Breast epithelium (tissue), 4 donors: ENCODE results near the gene TRPV4. TPM values are rescaled to one million over a fixed set of nuclear protein-coding genes. Genes with fewer than 3 reads are reported as not detected.

Experiments used
- DNase-seq, 2 donors: peaks; one replicate each; pipeline ENCODE4 v3.0.0-alpha.2; 2019; ENCODE audit warnings: low spot score in 2 of 2
- H3K27ac ChIP-seq, 2 donors: fragments of 200-600 bp; sonication (generic) in 1 of 2; one replicate each; pipeline ENCODE4 v1.5.1; 2016 to 2019; ENCODE audit warnings: mild to moderate bottlenecking in 1 of 2
- H3K27me3 ChIP-seq, 2 donors: fragments of 200-600 bp; sonication (generic) in 1 of 2; one replicate each; pipeline versions ENCODE4 v1.5.1 to v1.6.0; 2017 to 2019; ENCODE audit warnings: control low read depth in 1 of 2, mild to moderate bottlenecking in 1 of 2
- H3K36me3 ChIP-seq: fragments of 200-600 bp; one replicate; pipeline ENCODE4 v1.5.1; 2019
- H3K4me1 ChIP-seq, 2 donors: fragments of 200-600 bp; sonication (generic); one replicate each; pipeline ENCODE4 v1.5.1; 2016 to 2019; ENCODE audit warnings: control low read depth in 1 of 2
- H3K4me3 ChIP-seq, 3 donors: fragments of 200-600 bp; sonication (generic); 1 replicate in 2 of 3; 2 replicates in 1 of 3; pipeline ENCODE4 v1.5.1; 2016 to 2019; ENCODE audit warnings: mild to moderate bottlenecking in 3 of 3, moderate library complexity in 2 of 3
- H3K9me3 ChIP-seq, 2 donors: fragments of 200-600 bp; sonication (generic) in 1 of 2; one replicate each; pipeline ENCODE4 v1.5.1; 2016 to 2019; ENCODE audit warnings: control low read depth in 1 of 2
- POLR2A ChIP-seq: fragments of 450-650 bp; IDR thresholded peaks from one replicate; pipeline ENCODE4 v1.6.1; 2016; ENCODE audit warnings: antibody characterized with exemption, mild to moderate bottlenecking, moderate library complexity
- POLR2AphosphoS5 ChIP-seq, 3 donors: sonication (generic); formaldehyde crosslinking; IDR thresholded peaks; one replicate each; pipeline ENCODE4 v1.6.1; 2017; ENCODE audit warnings: antibody characterized with exemption in 3 of 3
- intact Hi-C: fragments of 100-400 bp; cut with DNase I; formaldehyde crosslinking; loops from one replicate; pipeline ENCODE4 v1.15.1; 2023; ENCODE audit warnings: low total_unique reads
- total RNA-seq, 3 donors: library from RNA; depleted of rRNA; stranded (reverse); fragments of >200 nt; gene quantifications; one replicate each; pipeline ENCODE4 v1.1.0, GENCODE V29; 2016
- TF ChIP-seq, protein P1 (sequence below), 3 donors: fragments of 450-650 bp; IDR thresholded peaks; one replicate each; pipeline ENCODE4 v1.5.1; 2016 to 2017; ENCODE audit warnings: antibody characterized with exemption in 3 of 3, mild to moderate bottlenecking in 3 of 3, moderate library complexity in 3 of 3

The TRPV4 gene
- total RNA-seq, 3 donors from 2014 or later, result 0.64 to 6.4 (median 2.0) TPM

GRCh38 chr12:109738878-109739665, 94.1 kb downstream of the TRPV4 start:
- Histone ChIP-seq H3K9me3 (no peaks in the 10 kb centered on the region), H3K36me3 (no peaks in the 10 kb centered on the region), H3K4me3 (no peak overlapping the region), H3K4me1 (no peaks in the 10 kb centered on the region), H3K27ac (no peak overlapping the region), H3K27me3 (no peaks in the 10 kb centered on the region)
- peak in 1 of 2 donors; percentile 24 for DNase-seq
- TF ChIP-seq POLR2A (no peak), POLR2AphosphoS5 (IDR thresholded peaks at IDR 0.05) (no peak)
- TF ChIP-seq, protein P1, sequence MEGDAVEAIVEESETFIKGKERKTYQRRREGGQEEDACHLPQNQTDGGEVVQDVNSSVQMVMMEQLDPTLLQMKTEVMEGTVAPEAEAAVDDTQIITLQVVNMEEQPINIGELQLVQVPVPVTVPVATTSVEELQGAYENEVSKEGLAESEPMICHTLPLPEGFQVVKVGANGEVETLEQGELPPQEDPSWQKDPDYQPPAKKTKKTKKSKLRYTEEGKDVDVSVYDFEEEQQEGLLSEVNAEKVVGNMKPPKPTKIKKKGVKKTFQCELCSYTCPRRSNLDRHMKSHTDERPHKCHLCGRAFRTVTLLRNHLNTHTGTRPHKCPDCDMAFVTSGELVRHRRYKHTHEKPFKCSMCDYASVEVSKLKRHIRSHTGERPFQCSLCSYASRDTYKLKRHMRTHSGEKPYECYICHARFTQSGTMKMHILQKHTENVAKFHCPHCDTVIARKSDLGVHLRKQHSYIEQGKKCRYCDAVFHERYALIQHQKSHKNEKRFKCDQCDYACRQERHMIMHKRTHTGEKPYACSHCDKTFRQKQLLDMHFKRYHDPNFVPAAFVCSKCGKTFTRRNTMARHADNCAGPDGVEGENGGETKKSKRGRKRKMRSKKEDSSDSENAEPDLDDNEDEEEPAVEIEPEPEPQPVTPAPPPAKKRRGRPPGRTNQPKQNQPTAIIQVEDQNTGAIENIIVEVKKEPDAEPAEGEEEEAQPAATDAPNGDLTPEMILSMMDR (IDR thresholded peaks at IDR 0.05), result no peak
- intact Hi-C loops, result no loop called here

DNA sequence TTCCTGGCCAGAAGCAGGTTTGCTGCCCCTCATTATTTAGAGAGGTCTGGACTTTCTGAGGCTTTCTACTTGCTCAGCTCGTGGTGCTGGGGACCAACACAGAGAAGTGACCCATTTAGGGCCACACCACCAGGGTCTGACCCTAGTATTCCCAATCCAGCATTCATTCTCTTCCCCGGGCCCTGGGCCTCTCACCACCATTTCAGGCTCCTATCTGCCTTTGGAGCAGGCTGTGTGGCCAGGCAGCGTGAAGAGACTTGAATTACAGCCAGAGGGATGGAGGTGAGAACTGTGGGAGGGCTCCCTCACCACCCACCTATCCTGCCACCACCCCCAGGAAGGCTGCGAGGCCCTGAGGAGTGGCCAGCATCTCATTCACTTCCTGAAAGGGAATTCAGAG, 95.0 kb downstream of the TRPV4 start:
- TF ChIP-seq, protein P1 (IDR thresholded peaks at IDR 0.05), result no peak
- TF ChIP-seq POLR2AphosphoS5 (IDR thresholded peaks at IDR 0.05) (no peak), POLR2A (no peak)
- no peaks in the 10 kb centered on the region for H3K27me3 ChIP-seq
- H3K9me3 ChIP-seq, result no peaks in the 10 kb centered on the region
- intact Hi-C loops, result no loop called here
- H3K4me3 ChIP-seq, result no peak overlapping the region
- no peaks in the 10 kb centered on the region for H3K4me1 ChIP-seq
- H3K36me3 ChIP-seq, result no peaks in the 10 kb centered on the region
- no peak overlapping the region for H3K27ac ChIP-seq
- DNase-seq, result peak in 1 of 2 donors; percentile 19

DNA sequence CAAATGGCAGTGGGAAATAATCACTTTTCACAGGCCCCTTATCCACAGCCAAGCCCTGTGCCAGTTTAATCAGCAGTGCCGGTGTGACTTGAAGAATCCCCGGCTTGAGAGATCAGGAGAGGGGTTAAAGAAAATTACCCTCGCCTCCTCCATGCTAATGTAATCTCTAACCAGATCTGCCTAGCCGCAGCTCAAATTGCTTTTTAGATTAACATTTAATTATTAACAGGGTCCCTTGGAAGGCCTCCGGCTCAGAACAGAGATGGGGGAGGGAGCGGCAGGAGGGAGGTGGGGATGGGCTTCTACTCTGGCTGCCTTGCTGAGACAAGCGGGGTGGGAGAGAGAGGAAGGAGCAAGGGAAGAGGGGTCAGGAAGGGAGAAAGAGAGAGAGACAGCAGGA, 95.6 kb downstream of the TRPV4 start:
- Histone ChIP-seq H3K4me3 (no peak overlapping the region), H3K9me3 (no peaks in the 10 kb centered on the region), H3K4me1 (no peaks in the 10 kb centered on the region), H3K27ac (no peak overlapping the region), H3K27me3 (no peaks in the 10 kb centered on the region), H3K36me3 (no peaks in the 10 kb centered on the region)
- intact Hi-C loops, result no loop called here
- DNase-seq, result no peak
- TF ChIP-seq, protein P1 (IDR thresholded peaks at IDR 0.05), result no peak
- TF ChIP-seq POLR2A (no peak), POLR2AphosphoS5 (IDR thresholded peaks at IDR 0.05) (no peak)

DNA sequence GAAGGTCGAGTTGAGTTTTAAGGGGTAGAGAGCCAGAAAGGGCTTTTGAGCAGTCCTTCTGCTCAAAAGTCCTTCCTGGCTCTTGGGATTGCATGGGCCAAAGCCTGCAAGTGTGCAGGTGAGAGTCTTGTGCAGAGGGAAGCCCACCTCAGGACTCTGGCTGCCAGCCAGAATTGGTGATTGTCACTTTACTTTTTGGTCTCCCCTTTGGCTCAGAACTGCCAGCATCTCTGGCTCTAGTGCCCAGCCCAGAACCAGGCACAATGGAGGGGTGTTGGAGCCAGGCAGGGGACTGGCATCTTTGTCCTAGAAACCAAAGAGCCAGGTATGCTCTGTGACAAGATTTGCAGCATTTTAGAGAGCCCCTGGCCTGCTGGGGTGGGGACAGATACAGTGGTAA, 96.1 kb downstream of the TRPV4 start:
- Histone ChIP-seq H3K9me3 (no peaks in the 10 kb centered on the region), H3K4me1 (no peaks in the 10 kb centered on the region), H3K36me3 (no peaks in the 10 kb centered on the region), H3K4me3 (no peak overlapping the region), H3K27me3 (no peaks in the 10 kb centered on the region), H3K27ac (no peak overlapping the region)
- TF ChIP-seq, protein P1 (IDR thresholded peaks at IDR 0.05), result no peak
- TF ChIP-seq POLR2AphosphoS5 (IDR thresholded peaks at IDR 0.05), result no peak
- no peak for TF ChIP-seq POLR2A
- DNase-seq, result peak in 1 of 2 donors; percentile 25
- intact Hi-C loops, result no loop called here

GRCh38 chr12:109736552-109737108, 96.6 kb downstream of the TRPV4 start:
- no peak overlapping the region for H3K27ac ChIP-seq
- peak in 1 of 2 donors; percentile 38 for DNase-seq
- H3K36me3 ChIP-seq, result no peaks in the 10 kb centered on the region
- no peak for TF ChIP-seq POLR2A
- no peak for TF ChIP-seq POLR2AphosphoS5 (IDR thresholded peaks at IDR 0.05)
- TF ChIP-seq, protein P1 (IDR thresholded peaks at IDR 0.05), result no peak
- intact Hi-C loops, result no loop called here
- H3K4me1 ChIP-seq, result no peaks in the 10 kb centered on the region
- no peaks in the 10 kb centered on the region for H3K9me3 ChIP-seq
- no peak overlapping the region for H3K4me3 ChIP-seq
- no peaks in the 10 kb centered on the region for H3K27me3 ChIP-seq
